ENCODE results near the gene ZSCAN2.

The ZSCAN2 gene

GRCh38 chr15:84609818-84610525 is 9.2 kb downstream of the ZSCAN2 start:
- peaks cover 100% of the 10 kb centered on the region for H4K20me1 ChIP-seq
- no peaks in the 10 kb centered on the region for H3K27me3 ChIP-seq
- H3K9ac ChIP-seq: no peak overlapping the region
- no peak for TF ChIP-seq Cebpa-rat (IDR thresholded peaks at IDR 0.05)
- no peak overlapping the region for H3K4me3 ChIP-seq
- peaks cover 100% of the 10 kb centered on the region for H3K36me3 ChIP-seq
- peaks cover 11% of the 10 kb centered on the region for H3K9me3 ChIP-seq
- peaks cover 27% of the 10 kb centered on the region for H3K4me1 ChIP-seq
- H3K27ac ChIP-seq: no peak overlapping the region
- no peak overlapping the region for H3K4me2 ChIP-seq

- no peak overlapping the region for H3K9ac ChIP-seq
- no peak for TF ChIP-seq Cebpa-rat (IDR thresholded peaks at IDR 0.05)
Measured at GRCh38 chr15:84611631-84612030, 10.8 kb downstream of the ZSCAN2 start.

GRCh38 chr15:84616235-84616634 is 15.4 kb downstream of the ZSCAN2 start:
- Histone ChIP-seq H3K27ac (no peak overlapping the region), H3K9ac (no peak overlapping the region)
- TF ChIP-seq Cebpa-rat (IDR thresholded peaks at IDR 0.05): no peak

More at GRCh38 chr15:84611631-84612030, 10.8 kb downstream of the ZSCAN2 start:
- Histone ChIP-seq H4K20me1 (peaks cover 99% of the 10 kb centered on the region), H3K4me3 (no peak overlapping the region), H3K27ac (no peak overlapping the region), H3K27me3 (no peaks in the 10 kb centered on the region), H3K4me2 (no peak overlapping the region), H3K36me3 (peaks cover 100% of the 10 kb centered on the region), H3K9me3 (peaks cover 28% of the 10 kb centered on the region), H3K4me1 (peaks cover 16% of the 10 kb centered on the region)

GRCh38 chr15:84620626-84621025 is 19.8 kb downstream of the ZSCAN2 start:
- H3K4me1 ChIP-seq: peaks cover 5% of the 10 kb centered on the region; the same call in 1 of the 2 replicates
- H3K9ac ChIP-seq: no peak overlapping the region
- no peak overlapping the region for H3K27ac ChIP-seq
- peaks cover 80% of the 10 kb centered on the region for H3K9me3 ChIP-seq
- peaks cover 100% of the 10 kb centered on the region for H3K36me3 ChIP-seq
- peak overlapping the region; percentile 51 for H3K4me3 ChIP-seq
- no peak for TF ChIP-seq Cebpa-rat (IDR thresholded peaks at IDR 0.05)
- H3K4me2 ChIP-seq: no peak overlapping the region
- peaks cover 27% of the 10 kb centered on the region for H4K20me1 ChIP-seq
- no peaks in the 10 kb centered on the region for H3K27me3 ChIP-seq

More at GRCh38 chr15:84616235-84616634, 15.4 kb downstream of the ZSCAN2 start:
- H3K27me3 ChIP-seq: no peaks in the 10 kb centered on the region
- H3K9me3 ChIP-seq: peaks cover 74% of the 10 kb centered on the region
- no peak overlapping the region for H3K4me3 ChIP-seq
- H3K36me3 ChIP-seq: peaks cover 100% of the 10 kb centered on the region
- H4K20me1 ChIP-seq: peaks cover 53% of the 10 kb centered on the region
- H3K4me2 ChIP-seq: no peak overlapping the region
- peaks cover 5% of the 10 kb centered on the region; the same call in 1 of the 2 replicates for H3K4me1 ChIP-seq

GRCh38 chr15:84621358-84621979 is 20.7 kb downstream of the ZSCAN2 start:
- H3K9me3 ChIP-seq: peaks cover 71% of the 10 kb centered on the region
- TF ChIP-seq Cebpa-rat (IDR thresholded peaks at IDR 0.05): no peak
- no peak overlapping the region for H3K9ac ChIP-seq
- no peak overlapping the region for H3K4me2 ChIP-seq
- H3K27ac ChIP-seq: no peak overlapping the region
- no peaks in the 10 kb centered on the region for H3K27me3 ChIP-seq
- H4K20me1 ChIP-seq: peaks cover 27% of the 10 kb centered on the region
- H3K36me3 ChIP-seq: peaks cover 100% of the 10 kb centered on the region
- H3K4me1 ChIP-seq: no peaks in the 10 kb centered on the region
- H3K4me3 ChIP-seq: peak overlapping the region; percentile 51

GRCh38 chr15:84624359-84624758 is 23.6 kb downstream of the ZSCAN2 start:
- H3K36me3 ChIP-seq: peaks cover 79% of the 10 kb centered on the region
- H3K4me2 ChIP-seq: no peak overlapping the region
- no peaks in the 10 kb centered on the region for H3K27me3 ChIP-seq
- no peak for TF ChIP-seq Cebpa-rat (IDR thresholded peaks at IDR 0.05)
- peaks cover 43% of the 10 kb centered on the region for H3K9me3 ChIP-seq
- peaks cover 25% of the 10 kb centered on the region for H4K20me1 ChIP-seq
- H3K27ac ChIP-seq: no peak overlapping the region
- no peak overlapping the region for H3K9ac ChIP-seq
- no peaks in the 10 kb centered on the region for H3K4me1 ChIP-seq
- H3K4me3 ChIP-seq: no peak overlapping the region

GRCh38 chr15:84625123-84625522 is 24.3 kb downstream of the ZSCAN2 start:
- Histone ChIP-seq H3K4me1 (peaks cover 4% of the 10 kb centered on the region), H3K27ac (no peak overlapping the region), H3K4me2 (no peak overlapping the region), H3K9me3 (peaks cover 35% of the 10 kb centered on the region), H3K4me3 (no peak overlapping the region), H4K20me1 (peaks cover 25% of the 10 kb centered on the region), H3K9ac (no peak overlapping the region), H3K36me3 (peaks cover 71% of the 10 kb centered on the region), H3K27me3 (no peaks in the 10 kb centered on the region)
- TF ChIP-seq Cebpa-rat (IDR thresholded peaks at IDR 0.05): no peak

- Histone ChIP-seq H3K36me3 (peaks cover 32% of the 10 kb centered on the region), H3K4me1 (peaks cover 28% of the 10 kb centered on the region), H3K4me3 (no peak overlapping the region), H3K9ac (no peak overlapping the region), H4K20me1 (peaks cover 31% of the 10 kb centered on the region), H3K9me3 (no peaks in the 10 kb centered on the region), H3K4me2 (no peak overlapping the region), H3K27ac (no peak overlapping the region), H3K27me3 (no peaks in the 10 kb centered on the region)
- no peak for TF ChIP-seq Cebpa-rat (IDR thresholded peaks at IDR 0.05)
Measured at GRCh38 chr15:84629033-84629432, 28.2 kb downstream of the ZSCAN2 start.

- Histone ChIP-seq H3K9ac (peak overlapping the region; percentile 79), H3K9me3 (no peaks in the 10 kb centered on the region), H3K27ac (peak overlapping the region; percentile 84), H3K4me2 (peak overlapping the region; percentile 97), H3K27me3 (no peaks in the 10 kb centered on the region), H4K20me1 (peaks cover 23% of the 10 kb centered on the region; the same call in 1 of the 2 replicates), H3K4me3 (peak overlapping the region; percentile 76), H3K36me3 (peaks cover 16% of the 10 kb centered on the region; the same call in 1 of the 2 replicates), H3K4me1 (peaks cover 54% of the 10 kb centered on the region)
- no peak for TF ChIP-seq Cebpa-rat (IDR thresholded peaks at IDR 0.05)
Measured at GRCh38 chr15:84631706-84632272, 31.0 kb downstream of the ZSCAN2 start.

All from BLaER1 (cell line).